Mesenchymal stem cell (in vitro differentiated cells and primary cell): ENCODE measurements around the gene TMEM81.

Source experiments
- DNase-seq: peaks from one replicate; pipeline ENCODE4 v3.0.0-alpha.2; 2013
- H2AFZ ChIP-seq: one replicate; pipeline ENCODE4 v1.6.1; 2013; ENCODE audit warnings: low read depth, mild to moderate bottlenecking, control low read depth, inconsistent platforms, low read length, moderate library complexity
- H2AK5ac ChIP-seq: 2 replicates; pipeline ENCODE4 v1.6.1; 2013; ENCODE audit warnings: low read length, moderate library complexity, mild to moderate bottlenecking, inconsistent platforms; ENCODE audit not compliant: severe bottlenecking
- H2BK120ac ChIP-seq: one replicate; pipeline ENCODE4 v1.6.1; 2013; ENCODE audit warnings: low read depth, mild to moderate bottlenecking, inconsistent platforms, low read length, moderate library complexity
- H2BK12ac ChIP-seq, 2 experiments: one replicate each; pipeline ENCODE4 v1.6.1; 2013; ENCODE audit warnings: inconsistent platforms in 2 of 2, low read length in 2 of 2, mild to moderate bottlenecking in 2 of 2, moderate library complexity in 2 of 2, control low read depth in 1 of 2
- H2BK15ac ChIP-seq: one replicate; pipeline ENCODE4 v1.6.1; 2013; ENCODE audit warnings: mild to moderate bottlenecking, low read depth, inconsistent platforms; ENCODE audit not compliant: poor library complexity, severe bottlenecking
- H2BK5ac ChIP-seq: 2 replicates; pipeline ENCODE4 v1.6.1; 2013; ENCODE audit warnings: low read depth, mild to moderate bottlenecking, low read length, control low read depth, inconsistent platforms; ENCODE audit not compliant: poor library complexity, severe bottlenecking
- H3K14ac ChIP-seq, 2 experiments: one replicate each; pipeline ENCODE4 v1.6.1; 2013; ENCODE audit warnings: inconsistent platforms in 2 of 2, low read length in 2 of 2, control low read depth in 1 of 2, mild to moderate bottlenecking in 1 of 2, moderate library complexity in 1 of 2
- H3K18ac ChIP-seq, 2 experiments: one replicate each; pipeline ENCODE4 v1.6.1; 2013; ENCODE audit warnings: inconsistent platforms in 2 of 2, low read length in 2 of 2, control low read depth in 1 of 2, low read depth in 1 of 2, mild to moderate bottlenecking in 1 of 2
- H3K23ac ChIP-seq, 2 experiments: one replicate each; pipeline ENCODE4 v1.6.1; 2013; ENCODE audit warnings: inconsistent platforms in 2 of 2, low read length in 2 of 2, mild to moderate bottlenecking in 2 of 2, moderate library complexity in 2 of 2, control low read depth in 1 of 2
- H3K27ac ChIP-seq: 2 replicates; pipeline ENCODE4 v1.5.1; 2013; ENCODE audit warnings: mild to moderate bottlenecking, moderate library complexity, low read length, control low read depth, inconsistent platforms; ENCODE audit not compliant: poor library complexity, severe bottlenecking
- H3K27me3 ChIP-seq, 2 experiments: 2 replicates each; pipeline versions ENCODE4 v1.6.1 to v1.7.0; 2013; ENCODE audit warnings: low read length in 2 of 2, mild to moderate bottlenecking in 2 of 2, moderate library complexity in 2 of 2, control low read depth in 1 of 2, inconsistent platforms in 1 of 2; ENCODE audit not compliant: control insufficient read depth in 1 of 2, insufficient read depth in 1 of 2
- H3K36me3 ChIP-seq, 2 experiments: 2 replicates each; pipeline versions ENCODE4 v1.6.1 to v1.7.0; 2013; ENCODE audit warnings: low read length in 2 of 2, control low read depth in 1 of 2, inconsistent platforms in 1 of 2, low read depth in 1 of 2, mild to moderate bottlenecking in 1 of 2; ENCODE audit not compliant: insufficient read depth in 2 of 2, control insufficient read depth in 1 of 2
- H3K4ac ChIP-seq, 2 experiments: one replicate each; pipeline ENCODE4 v1.6.1; 2013; ENCODE audit warnings: inconsistent platforms in 2 of 2, low read length in 2 of 2, mild to moderate bottlenecking in 2 of 2, moderate library complexity in 2 of 2, control low read depth in 1 of 2, low read depth in 1 of 2
- H3K4me1 ChIP-seq: 2 replicates; pipeline ENCODE4 v1.6.1; 2013; ENCODE audit warnings: low read depth, low read length, control low read depth; ENCODE audit not compliant: control insufficient read depth, insufficient read depth
- H3K4me2 ChIP-seq: 2 replicates; pipeline ENCODE4 v1.6.1; 2013; ENCODE audit warnings: low read length, mild to moderate bottlenecking, inconsistent platforms; ENCODE audit not compliant: poor library complexity, severe bottlenecking
- H3K4me3 ChIP-seq, 2 experiments: 2 replicates each; pipeline versions ENCODE4 v1.5.1 to v1.7.0; 2013; ENCODE audit warnings: low read length in 2 of 2, mild to moderate bottlenecking in 2 of 2, control low read depth in 1 of 2, low read depth in 1 of 2; ENCODE audit not compliant: insufficient read depth in 1 of 2
- H3K79me1 ChIP-seq: replicated peaks from 2 replicates; pipeline ENCODE4 v1.6.1; 2013; ENCODE audit warnings: mild to moderate bottlenecking, control low read depth, low read length, inconsistent platforms; ENCODE audit not compliant: poor library complexity, severe bottlenecking
- H3K9ac ChIP-seq: 2 replicates; pipeline ENCODE4 v1.7.0; 2013; ENCODE audit warnings: mild to moderate bottlenecking, low read length, moderate library complexity
- H3K9me3 ChIP-seq: 2 replicates; pipeline ENCODE4 v1.7.0; 2013; ENCODE audit warnings: mild to moderate bottlenecking, low read length; ENCODE audit not compliant: control insufficient read depth
- H4K8ac ChIP-seq: one replicate; pipeline ENCODE4 v1.6.1; 2013; ENCODE audit warnings: inconsistent platforms, mild to moderate bottlenecking, low read length, moderate library complexity
- H4K91ac ChIP-seq: one replicate; pipeline ENCODE4 v1.6.1; 2013; ENCODE audit warnings: mild to moderate bottlenecking, low read length, inconsistent platforms
- WGBS: methylation state at CpG from one replicate; pipeline ENCODE4 v1.1.7; 2013; ENCODE audit warnings: mixed read lengths; 5-methylcytosine and 5-hydroxymethylcytosine counted together

Gene TMEM81

GRCh38 chr1:205041998-205042910, 42.0 kb downstream of the TMEM81 start:
- Histone ChIP-seq H2AFZ (no peak overlapping the region), H3K4ac (no peak overlapping the region), H3K18ac (no peak overlapping the region), H3K9ac (no peak overlapping the region), H3K27me3 (peaks cover 90 to 95% of the 10 kb centered on the region in 2 experiments), H3K36me3 (no peaks in the 10 kb centered on the region), H2BK5ac (no peak overlapping the region), H3K4me1 (no peaks in the 10 kb centered on the region), H3K27ac (no peak overlapping the region), H3K9me3 (no peaks in the 10 kb centered on the region), H2BK15ac (no peak overlapping the region), H3K4me3 (no peak overlapping the region), H2BK120ac (no peak overlapping the region), H4K8ac (no peak overlapping the region), H2BK12ac (no peak overlapping the region), H4K91ac (no peak overlapping the region), H3K23ac (no peak overlapping the region), H3K79me1 (no peaks in the 10 kb centered on the region), H3K14ac (no peak overlapping the region), H3K4me2 (no peak overlapping the region), H2AK5ac (no peak overlapping the region)
- WGBS = 79% methylated on average over 11 of the region's 16 CpGs
- no peak for DNase-seq

- Histone ChIP-seq H3K14ac (no peak overlapping the region), H3K18ac (no peak overlapping the region), H3K27me3 (peaks cover 87 to 93% of the 10 kb centered on the region in 2 experiments), H4K8ac (no peak overlapping the region), H2AFZ (no peak overlapping the region), H3K4me2 (no peak overlapping the region), H3K4me1 (no peaks in the 10 kb centered on the region), H3K23ac (no peak overlapping the region), H3K36me3 (no peaks in the 10 kb centered on the region), H3K4ac (no peak overlapping the region), H2AK5ac (no peak overlapping the region), H2BK5ac (no peak overlapping the region), H2BK120ac (no peak overlapping the region), H2BK15ac (no peak overlapping the region), H3K27ac (no peak overlapping the region), H3K4me3 (no peak overlapping the region), H4K91ac (no peak overlapping the region), H3K79me1 (no peaks in the 10 kb centered on the region), H3K9me3 (no peaks in the 10 kb centered on the region), H2BK12ac (no peak overlapping the region), H3K9ac (no peak overlapping the region)
- 48% methylated on average over 4 of the region's 4 CpGs for WGBS
- DNase-seq = no peak
Observed at GRCh38 chr1:205041001-205041715, 43.1 kb downstream of the TMEM81 start.

GRCh38 chr1:205038132-205038786, 46.0 kb downstream of the TMEM81 start:
- Histone ChIP-seq H2BK15ac (no peak overlapping the region), H3K9me3 (no peaks in the 10 kb centered on the region), H3K18ac (no peak overlapping the region), H3K27ac (no peak overlapping the region), H3K4me2 (no peak overlapping the region), H3K23ac (no peak overlapping the region), H3K4me3 (no peak overlapping the region), H3K4ac (no peak overlapping the region), H3K4me1 (no peaks in the 10 kb centered on the region), H4K91ac (no peak overlapping the region), H3K9ac (no peak overlapping the region), H2BK12ac (no peak overlapping the region), H3K27me3 (peaks cover 74 to 91% of the 10 kb centered on the region in 2 experiments), H2AFZ (no peak overlapping the region), H3K14ac (no peak overlapping the region), H2AK5ac (no peak overlapping the region), H2BK5ac (no peak overlapping the region), H2BK120ac (no peak overlapping the region), H3K36me3 (no peaks in the 10 kb centered on the region), H4K8ac (no peak overlapping the region), H3K79me1 (no peaks in the 10 kb centered on the region)
- 80% methylated on average over 6 of the region's 6 CpGs for WGBS
- no peak for DNase-seq

DNA sequence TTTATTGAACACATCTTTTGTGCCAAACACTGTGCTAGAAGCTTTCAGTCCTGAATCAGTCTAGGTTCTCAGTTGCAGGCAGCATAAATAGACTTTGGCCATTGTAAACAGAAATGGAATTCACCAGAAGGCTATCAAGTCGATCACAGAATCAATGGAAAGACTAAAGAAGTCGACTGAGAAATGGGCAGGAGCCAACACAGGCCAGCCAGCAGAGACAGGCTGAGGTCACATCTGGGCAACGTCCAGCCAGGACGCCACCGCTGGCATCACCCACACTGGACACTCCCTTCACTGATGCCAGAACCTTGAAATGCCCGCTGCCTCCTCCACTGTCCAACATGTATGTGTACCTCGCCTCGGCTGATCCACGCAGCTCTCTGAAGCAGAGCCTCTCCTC, 46.7 kb downstream of the TMEM81 start:
- no peak overlapping the region for H3K4me3 ChIP-seq
- no peak overlapping the region for H4K8ac ChIP-seq
- H3K9ac ChIP-seq = no peak overlapping the region
- no peak overlapping the region for H3K27ac ChIP-seq
- DNase-seq = no peak
- H3K23ac ChIP-seq = no peak overlapping the region
- no peak overlapping the region for H2AFZ ChIP-seq
- no peaks in the 10 kb centered on the region for H3K4me1 ChIP-seq
- H3K9me3 ChIP-seq = no peaks in the 10 kb centered on the region
- no peak overlapping the region for H2BK12ac ChIP-seq
- H3K18ac ChIP-seq = no peak overlapping the region
- H2BK120ac ChIP-seq = no peak overlapping the region
- no peak overlapping the region for H3K14ac ChIP-seq
- no peak overlapping the region for H3K4me2 ChIP-seq
- H3K36me3 ChIP-seq = no peaks in the 10 kb centered on the region
- no peak overlapping the region for H2BK15ac ChIP-seq
- H4K91ac ChIP-seq = peak overlapping the region; percentile 24
- WGBS = 83% methylated on average over 9 of the region's 9 CpGs
- peaks cover 76 to 93% of the 10 kb centered on the region in 2 experiments for H3K27me3 ChIP-seq
- H3K79me1 ChIP-seq = no peaks in the 10 kb centered on the region
- H2BK5ac ChIP-seq = no peak overlapping the region
- no peak overlapping the region for H3K4ac ChIP-seq
- no peak overlapping the region for H2AK5ac ChIP-seq
